ENCODE data around the gene PARPBP.

GRCh38 chr12:102215992-102216691, 96.2 kb downstream of the PARPBP start:
- TF ChIP-seq GATA2 (IDR thresholded peaks at IDR 0.05; ENCODE audit: low read depth, low read length) (no peak), GATA3 (IDR thresholded peaks at IDR 0.05; ENCODE audit: low read depth, low read length) (no peak)

Data from SH-SY5Y (cell line).